ENCODE data around the gene ANXA5. TPM values are rescaled to one million over a fixed set of nuclear protein-coding genes. Genes with fewer than 3 reads are reported as not detected.

The ANXA5 gene
- total RNA-seq, 1 donor from 2014 or later: 682 TPM

GRCh38 chr4:121724671-121725070 is 27.9 kb upstream of the ANXA5 start:
- no peaks in the 10 kb centered on the region for H3K9me3 Mint-ChIP-seq (ENCODE audit: unreplicated experiment)
- H3K4me3 ChIP-seq (ENCODE audit: insufficient read depth, low read depth, low read length): no peak overlapping the region
- H3K27me3 Mint-ChIP-seq (ENCODE audit: low read depth, unreplicated experiment): no peaks in the 10 kb centered on the region
- H3K4me1 ChIP-seq (ENCODE audit: insufficient read depth, low read length): peaks cover 23% of the 10 kb centered on the region
- no peak overlapping the region for H3K9ac ChIP-seq (ENCODE audit: low read length)
- no peak for TF ChIP-seq EZH2 (IDR thresholded peaks at IDR 0.05; ENCODE audit: insufficient read depth, low read length)
- no peak for TF ChIP-seq CTCF (IDR thresholded peaks at IDR 0.05; ENCODE audit: insufficient read depth, low read depth, low read length)
- no peak overlapping the region for H2AFZ ChIP-seq (ENCODE audit: low read depth, low read length)
- no peaks in the 10 kb centered on the region for H4K20me1 ChIP-seq (ENCODE audit: insufficient read depth, low read length)
- no peak for DNase-seq (ENCODE audit: low read depth)
- no peak overlapping the region for H3K4me2 ChIP-seq (ENCODE audit: low read length)
- no peaks in the 10 kb centered on the region for H3K27me3 ChIP-seq (ENCODE audit: insufficient read depth, low read length)
- H3K9me3 ChIP-seq (ENCODE audit: insufficient read depth, low read depth, low read length): no peaks in the 10 kb centered on the region
- H3K79me2 ChIP-seq (ENCODE audit: insufficient read depth, low read length): no peaks in the 10 kb centered on the region
- no peak overlapping the region for H3K27ac ChIP-seq (ENCODE audit: low read depth, low read length)
- H3K36me3 ChIP-seq (ENCODE audit: insufficient read depth, low read length): no peaks in the 10 kb centered on the region
- no peak for FAIRE-seq
- no peak overlapping the region for H3K27ac Mint-ChIP-seq (ENCODE audit: unreplicated experiment)
- peaks cover 36% of the 10 kb centered on the region for H3K4me1 Mint-ChIP-seq (ENCODE audit: low read depth, unreplicated experiment)
- H3K36me3 Mint-ChIP-seq (ENCODE audit: low read depth, unreplicated experiment): no peaks in the 10 kb centered on the region
- H3K4me3 Mint-ChIP-seq (ENCODE audit: unreplicated experiment): no peak overlapping the region

- Histone ChIP-seq H3K27me3 (ENCODE audit: insufficient read depth, low read length) (no peaks in the 10 kb centered on the region), H3K9me3 (ENCODE audit: insufficient read depth, low read depth, low read length) (no peaks in the 10 kb centered on the region), H4K20me1 (ENCODE audit: insufficient read depth, low read length) (no peaks in the 10 kb centered on the region), H3K9ac (ENCODE audit: low read length) (no peak overlapping the region), H3K4me2 (ENCODE audit: low read length) (no peak overlapping the region), H3K36me3 (ENCODE audit: insufficient read depth, low read length) (no peaks in the 10 kb centered on the region), H3K79me2 (ENCODE audit: insufficient read depth, low read length) (no peaks in the 10 kb centered on the region), H2AFZ (ENCODE audit: low read depth, low read length) (no peak overlapping the region), H3K4me3 (ENCODE audit: insufficient read depth, low read depth, low read length) (no peak overlapping the region), H3K4me1 (ENCODE audit: insufficient read depth, low read length) (peaks cover 3% of the 10 kb centered on the region), H3K27ac (ENCODE audit: low read depth, low read length) (no peak overlapping the region)
- H3K4me1 Mint-ChIP-seq (ENCODE audit: low read depth, unreplicated experiment): peaks cover 26% of the 10 kb centered on the region
- FAIRE-seq: no peak
- no peaks in the 10 kb centered on the region for H3K27me3 Mint-ChIP-seq (ENCODE audit: low read depth, unreplicated experiment)
- DNase-seq (ENCODE audit: low read depth): no peak
- no peak for TF ChIP-seq CTCF (IDR thresholded peaks at IDR 0.05; ENCODE audit: insufficient read depth, low read depth, low read length)
- no peak for TF ChIP-seq EZH2 (IDR thresholded peaks at IDR 0.05; ENCODE audit: insufficient read depth, low read length)
- no peak overlapping the region for H3K27ac Mint-ChIP-seq (ENCODE audit: unreplicated experiment)
- H3K9me3 Mint-ChIP-seq (ENCODE audit: unreplicated experiment): no peaks in the 10 kb centered on the region
- H3K36me3 Mint-ChIP-seq (ENCODE audit: low read depth, unreplicated experiment): no peaks in the 10 kb centered on the region
- H3K4me3 Mint-ChIP-seq (ENCODE audit: unreplicated experiment): no peak overlapping the region
These were observed 24.9 kb upstream of the ANXA5 start for GRCh38 chr4:121721700-121722099.

GRCh38 chr4:121720109-121720508 is 23.3 kb upstream of the ANXA5 start:
- TF ChIP-seq CTCF (IDR thresholded peaks at IDR 0.05; ENCODE audit: insufficient read depth, low read depth, low read length) (no peak), EZH2 (IDR thresholded peaks at IDR 0.05; ENCODE audit: insufficient read depth, low read length) (no peak)
- Histone ChIP-seq H4K20me1 (ENCODE audit: insufficient read depth, low read length) (no peaks in the 10 kb centered on the region), H2AFZ (ENCODE audit: low read depth, low read length) (no peak overlapping the region), H3K4me3 (ENCODE audit: insufficient read depth, low read depth, low read length) (no peak overlapping the region), H3K36me3 (ENCODE audit: insufficient read depth, low read length) (no peaks in the 10 kb centered on the region), H3K27me3 (ENCODE audit: insufficient read depth, low read length) (no peaks in the 10 kb centered on the region), H3K4me2 (ENCODE audit: low read length) (peak overlapping the region; percentile 2), H3K4me1 (ENCODE audit: insufficient read depth, low read length) (no peaks in the 10 kb centered on the region), H3K79me2 (ENCODE audit: insufficient read depth, low read length) (no peaks in the 10 kb centered on the region), H3K9ac (ENCODE audit: low read length) (no peak overlapping the region), H3K27ac (ENCODE audit: low read depth, low read length) (no peak overlapping the region), H3K9me3 (ENCODE audit: insufficient read depth, low read depth, low read length) (no peaks in the 10 kb centered on the region)
- H3K4me1 Mint-ChIP-seq (ENCODE audit: low read depth, unreplicated experiment): peaks cover 12% of the 10 kb centered on the region
- no peaks in the 10 kb centered on the region for H3K36me3 Mint-ChIP-seq (ENCODE audit: low read depth, unreplicated experiment)
- peaks cover 3% of the 10 kb centered on the region for H3K9me3 Mint-ChIP-seq (ENCODE audit: unreplicated experiment)
- DNase-seq (ENCODE audit: low read depth) (peak; percentile 66), FAIRE-seq (peak; percentile 83)
- H3K27me3 Mint-ChIP-seq (ENCODE audit: low read depth, unreplicated experiment): no peaks in the 10 kb centered on the region
- no peak overlapping the region for H3K4me3 Mint-ChIP-seq (ENCODE audit: unreplicated experiment)
- H3K27ac Mint-ChIP-seq (ENCODE audit: unreplicated experiment): no peak overlapping the region
